ENCODE data around the gene NFATC4. TPM values are rescaled to one million over a fixed set of nuclear protein-coding genes. Genes with fewer than 3 reads are reported as not detected.

NFATC4 gene
- total RNA-seq, 1 donor from 2014 or later: 11.4 TPM

DNA sequence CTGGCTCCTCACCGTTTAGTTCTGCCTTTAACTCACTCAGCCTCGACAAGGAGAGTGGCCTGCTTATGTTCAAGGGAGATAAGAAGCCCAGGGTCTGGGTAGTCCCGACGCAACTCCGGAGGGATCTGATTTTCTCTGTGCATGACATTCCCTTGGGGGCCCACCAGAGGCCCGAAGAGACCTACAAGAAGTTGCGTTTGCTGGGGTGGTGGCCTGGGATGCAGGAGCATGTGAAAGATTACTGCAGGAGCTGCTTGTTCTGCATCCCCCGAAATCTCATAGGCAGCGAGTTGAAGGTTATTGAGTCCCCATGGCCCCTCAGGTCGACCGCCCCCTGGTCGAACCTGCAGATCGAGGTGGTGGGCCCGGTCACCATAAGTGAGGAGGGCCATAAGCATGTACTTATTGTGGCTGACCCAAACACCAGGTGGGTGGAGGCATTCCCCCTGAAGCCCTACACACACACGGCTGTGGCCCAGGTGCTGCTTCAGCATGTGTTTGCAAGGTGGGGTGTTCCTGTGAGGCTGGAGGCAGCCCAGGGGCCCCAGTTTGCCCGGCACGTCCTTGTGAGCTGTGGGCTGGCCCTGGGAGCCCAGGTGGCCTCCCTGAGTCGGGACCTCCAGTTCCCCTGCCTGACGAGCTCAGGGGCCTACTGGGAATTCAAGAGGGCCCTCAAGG lies 48.4 kb downstream of the NFATC4 start:
- no peaks in the 10 kb centered on the region for H3K4me1 Mint-ChIP-seq (ENCODE audit: low read depth, unreplicated experiment)
- no peak overlapping the region for H3K4me3 Mint-ChIP-seq (ENCODE audit: unreplicated experiment)
- no peak for DNase-seq
- H3K9me3 Mint-ChIP-seq (ENCODE audit: unreplicated experiment): peaks cover 6% of the 10 kb centered on the region
- peaks cover 6% of the 10 kb centered on the region for H3K27me3 Mint-ChIP-seq (ENCODE audit: unreplicated experiment)
- no peaks in the 10 kb centered on the region for H3K36me3 Mint-ChIP-seq (ENCODE audit: unreplicated experiment)
- TF ChIP-seq, protein P1, sequence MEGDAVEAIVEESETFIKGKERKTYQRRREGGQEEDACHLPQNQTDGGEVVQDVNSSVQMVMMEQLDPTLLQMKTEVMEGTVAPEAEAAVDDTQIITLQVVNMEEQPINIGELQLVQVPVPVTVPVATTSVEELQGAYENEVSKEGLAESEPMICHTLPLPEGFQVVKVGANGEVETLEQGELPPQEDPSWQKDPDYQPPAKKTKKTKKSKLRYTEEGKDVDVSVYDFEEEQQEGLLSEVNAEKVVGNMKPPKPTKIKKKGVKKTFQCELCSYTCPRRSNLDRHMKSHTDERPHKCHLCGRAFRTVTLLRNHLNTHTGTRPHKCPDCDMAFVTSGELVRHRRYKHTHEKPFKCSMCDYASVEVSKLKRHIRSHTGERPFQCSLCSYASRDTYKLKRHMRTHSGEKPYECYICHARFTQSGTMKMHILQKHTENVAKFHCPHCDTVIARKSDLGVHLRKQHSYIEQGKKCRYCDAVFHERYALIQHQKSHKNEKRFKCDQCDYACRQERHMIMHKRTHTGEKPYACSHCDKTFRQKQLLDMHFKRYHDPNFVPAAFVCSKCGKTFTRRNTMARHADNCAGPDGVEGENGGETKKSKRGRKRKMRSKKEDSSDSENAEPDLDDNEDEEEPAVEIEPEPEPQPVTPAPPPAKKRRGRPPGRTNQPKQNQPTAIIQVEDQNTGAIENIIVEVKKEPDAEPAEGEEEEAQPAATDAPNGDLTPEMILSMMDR (IDR thresholded peaks at IDR 0.05; ENCODE audit: partially characterized antibody, unreplicated experiment): no peak
- no peak overlapping the region for H3K27ac Mint-ChIP-seq (ENCODE audit: unreplicated experiment)

GRCh38 chr14:24416932-24417619 lies 49.1 kb downstream of the NFATC4 start:
- Mint-ChIP-seq H3K4me3 (ENCODE audit: unreplicated experiment) (no peak overlapping the region), H3K27ac (ENCODE audit: unreplicated experiment) (no peak overlapping the region), H3K9me3 (ENCODE audit: unreplicated experiment) (peaks cover 6% of the 10 kb centered on the region), H3K36me3 (ENCODE audit: unreplicated experiment) (no peaks in the 10 kb centered on the region), H3K4me1 (ENCODE audit: low read depth, unreplicated experiment) (no peaks in the 10 kb centered on the region), H3K27me3 (ENCODE audit: unreplicated experiment) (peaks cover 6% of the 10 kb centered on the region)
- TF ChIP-seq, protein P1 (IDR thresholded peaks at IDR 0.05; ENCODE audit: partially characterized antibody, unreplicated experiment): no peak
- DNase-seq: no peak

DNA sequence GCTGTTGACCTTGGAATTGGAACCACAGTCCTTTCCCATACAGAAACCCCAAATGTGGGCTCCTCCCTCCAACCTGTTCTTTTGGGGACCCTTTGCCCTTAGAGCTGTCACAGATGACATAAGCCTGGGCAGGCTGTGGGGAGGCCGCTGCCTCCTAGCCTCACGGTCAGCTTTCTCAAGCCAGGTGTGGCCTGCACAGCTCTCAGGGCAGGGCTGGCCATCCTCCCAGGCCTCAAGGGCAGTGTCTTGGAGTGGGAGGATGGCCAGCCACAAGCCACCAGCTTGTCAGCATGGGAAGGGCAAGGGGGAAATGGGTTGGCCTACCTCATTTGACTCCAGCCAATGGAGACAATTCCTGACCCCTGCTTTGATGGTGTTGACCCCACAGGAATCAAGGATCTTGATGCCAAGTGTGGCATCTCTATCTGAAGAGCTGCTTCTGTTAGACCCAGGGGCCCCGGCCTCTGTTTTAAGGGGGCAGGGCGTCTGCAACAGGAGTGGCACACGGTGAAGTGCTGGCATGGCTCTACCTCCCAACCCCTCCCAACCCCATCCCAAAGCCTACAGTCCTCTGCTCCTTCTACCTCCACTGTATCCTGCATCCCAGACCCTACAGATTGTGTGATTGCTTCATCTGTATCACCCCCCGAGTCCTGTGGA lies 50.0 kb downstream of the NFATC4 start:
- no peak for DNase-seq
- H3K27ac Mint-ChIP-seq (ENCODE audit: unreplicated experiment): no peak overlapping the region
- H3K4me3 Mint-ChIP-seq (ENCODE audit: unreplicated experiment): no peak overlapping the region
- H3K27me3 Mint-ChIP-seq (ENCODE audit: unreplicated experiment): peaks cover 6% of the 10 kb centered on the region
- H3K9me3 Mint-ChIP-seq (ENCODE audit: unreplicated experiment): peaks cover 6% of the 10 kb centered on the region
- TF ChIP-seq, protein P1 (IDR thresholded peaks at IDR 0.05; ENCODE audit: partially characterized antibody, unreplicated experiment): no peak
- no peaks in the 10 kb centered on the region for H3K36me3 Mint-ChIP-seq (ENCODE audit: unreplicated experiment)
- H3K4me1 Mint-ChIP-seq (ENCODE audit: low read depth, unreplicated experiment): no peaks in the 10 kb centered on the region

DNA sequence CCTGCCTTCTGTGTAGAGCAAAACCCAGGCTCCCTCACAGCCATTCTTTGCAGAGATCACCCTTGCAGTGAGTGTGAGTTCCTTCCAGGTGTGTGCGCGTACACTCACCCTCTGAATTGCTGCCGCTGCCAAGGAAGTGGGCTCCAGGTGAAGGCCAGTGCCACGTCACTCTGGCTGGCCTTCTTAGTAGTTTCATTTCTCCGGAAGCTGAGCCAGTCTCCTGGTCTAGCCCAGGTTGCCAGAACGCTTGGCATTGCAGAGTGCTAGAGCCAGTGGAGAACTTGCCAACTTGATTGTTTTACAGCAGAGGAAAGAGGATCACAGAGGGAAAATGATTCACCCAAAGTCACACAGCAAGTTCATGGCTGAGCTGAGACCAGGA lies 50.5 kb downstream of the NFATC4 start:
- Mint-ChIP-seq H3K27me3 (ENCODE audit: unreplicated experiment) (peaks cover 6% of the 10 kb centered on the region), H3K9me3 (ENCODE audit: unreplicated experiment) (peaks cover 6% of the 10 kb centered on the region), H3K27ac (ENCODE audit: unreplicated experiment) (no peak overlapping the region), H3K4me1 (ENCODE audit: low read depth, unreplicated experiment) (no peaks in the 10 kb centered on the region), H3K4me3 (ENCODE audit: unreplicated experiment) (no peak overlapping the region), H3K36me3 (ENCODE audit: unreplicated experiment) (no peaks in the 10 kb centered on the region)
- no peak for DNase-seq
- TF ChIP-seq, protein P1 (IDR thresholded peaks at IDR 0.05; ENCODE audit: partially characterized antibody, unreplicated experiment): no peak

GRCh38 chr14:24422261-24422660 lies 54.3 kb downstream of the NFATC4 start:
- H3K27me3 Mint-ChIP-seq (ENCODE audit: unreplicated experiment): peaks cover 4% of the 10 kb centered on the region
- TF ChIP-seq, protein P1 (IDR thresholded peaks at IDR 0.05; ENCODE audit: partially characterized antibody, unreplicated experiment): no peak
- no peak for DNase-seq
- H3K27ac Mint-ChIP-seq (ENCODE audit: unreplicated experiment): no peak overlapping the region
- H3K9me3 Mint-ChIP-seq (ENCODE audit: unreplicated experiment): no peaks in the 10 kb centered on the region
- no peaks in the 10 kb centered on the region for H3K36me3 Mint-ChIP-seq (ENCODE audit: unreplicated experiment)
- H3K4me1 Mint-ChIP-seq (ENCODE audit: low read depth, unreplicated experiment): no peaks in the 10 kb centered on the region
- H3K4me3 Mint-ChIP-seq (ENCODE audit: unreplicated experiment): no peak overlapping the region

All from glutamatergic neuron (in vitro differentiated cells).